GM19455 (cell line): ENCODE results near the gene NFKB2.

Source experiments
- ATAC-seq: cut with Tn5 transposase; IDR thresholded peaks from one replicate; pipeline ENCODE4 v1.9.1; 2021; ENCODE audit not compliant: unreplicated experiment

Gene NFKB2

DNA sequence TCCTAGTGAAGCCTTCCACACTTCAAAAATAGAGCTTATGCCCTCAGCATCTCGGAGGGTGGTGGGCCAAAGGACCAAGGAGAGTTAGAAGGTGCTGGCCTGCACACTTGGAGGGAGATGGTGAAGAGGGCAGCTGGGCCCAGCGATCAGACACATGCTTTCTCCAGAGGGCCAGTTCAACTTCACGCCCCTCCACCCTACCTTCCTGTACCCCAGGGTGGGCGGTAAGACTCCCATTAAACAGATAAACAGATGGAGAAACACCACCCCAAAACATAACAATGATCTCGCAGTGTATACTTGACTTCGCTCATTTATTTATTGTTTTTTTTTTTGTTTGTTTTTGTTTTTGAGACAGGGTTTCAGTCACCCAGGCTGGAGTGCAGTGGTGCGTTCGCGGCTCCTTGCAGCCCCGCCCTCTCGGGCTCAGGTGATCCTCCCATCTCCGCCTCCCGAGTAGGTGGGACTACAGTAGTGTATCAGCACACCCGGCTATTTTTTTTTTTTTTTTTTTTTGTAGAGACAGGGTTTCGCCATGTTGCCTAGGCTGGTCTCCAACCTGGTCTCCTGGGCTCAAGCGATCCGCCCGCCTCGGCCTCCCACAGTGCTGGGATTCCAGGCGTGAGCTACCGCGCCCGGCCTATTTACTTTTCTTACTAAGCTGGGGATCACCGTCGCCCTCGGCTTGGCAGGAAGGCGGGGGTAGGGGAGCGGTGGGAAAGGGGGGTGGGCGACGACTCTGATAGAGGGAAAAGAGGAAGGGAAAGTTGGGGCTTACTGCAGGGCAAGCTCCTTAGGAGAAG lies 54.0 kb downstream of the NFKB2 start:
- ATAC-seq, result peak; percentile 55

DNA sequence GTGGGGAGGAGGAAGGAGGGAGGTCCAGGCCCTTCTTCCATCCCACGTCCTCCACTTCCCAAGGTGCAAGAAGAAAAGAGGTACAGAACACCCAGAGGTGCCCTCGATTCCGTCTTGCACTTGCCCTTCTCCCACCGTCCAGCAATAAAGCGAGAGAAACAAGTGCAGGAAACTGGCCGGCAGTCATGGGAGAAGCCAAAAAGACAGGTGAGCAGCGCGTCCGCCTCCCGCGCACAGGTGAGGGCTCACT lies 54.5 kb downstream of the NFKB2 start:
- no peak for ATAC-seq

DNA sequence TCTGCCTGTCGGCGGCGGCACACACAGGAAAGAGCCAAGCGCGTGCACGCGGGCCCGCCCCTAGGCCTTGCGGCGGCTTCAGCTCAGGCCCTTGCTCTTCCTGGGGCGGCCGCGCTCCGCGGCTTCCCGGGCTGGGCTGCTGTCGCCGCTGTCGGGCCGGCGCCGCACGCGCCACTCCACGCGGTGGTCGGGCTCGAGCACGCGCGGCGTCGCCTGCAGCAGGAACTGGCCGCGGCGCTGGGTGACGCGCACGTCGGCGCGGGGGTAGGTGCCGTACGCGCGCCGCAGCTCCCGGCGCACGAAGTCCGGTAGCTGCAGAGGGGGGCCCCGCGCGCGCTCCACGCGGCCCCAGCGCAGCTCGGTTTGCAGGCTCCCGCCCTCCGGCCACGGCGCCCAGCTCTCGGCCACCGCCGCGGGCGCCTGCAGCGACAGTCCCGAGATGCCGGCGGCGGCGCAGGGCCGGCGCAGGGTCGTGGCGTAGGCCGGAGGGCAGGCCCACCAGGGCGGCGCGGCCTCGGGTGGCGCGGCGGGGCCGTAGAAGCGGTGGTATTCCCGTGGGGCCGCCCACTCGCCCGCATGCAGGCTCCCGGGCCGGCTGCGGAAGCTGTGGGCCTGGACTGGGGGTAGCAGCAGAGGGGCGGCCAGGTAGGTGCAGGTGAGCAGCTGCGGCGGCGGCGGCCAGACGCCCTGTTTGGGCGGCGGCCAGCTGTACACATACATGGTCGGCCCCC lies 55.0 kb downstream of the NFKB2 start:
- peak; percentile 63 for ATAC-seq

- no peak for ATAC-seq
Observed at GRCh38 chr10:102451105-102451969, 55.8 kb downstream of the NFKB2 start, which contains the start of gene C10orf95. Gene C10orf95 (minus strand): TSS chr10:102451543. CDS start chr10:102451093, 450 bp downstream.
